ENCODE measurements around the gene CYP20A1.
"Not testable (repeated sequence)": the region's sequence is repeated elsewhere in the genome, so short reads cannot be mapped to it uniquely, and the experiment has no call there.

Gene CYP20A1

DNA sequence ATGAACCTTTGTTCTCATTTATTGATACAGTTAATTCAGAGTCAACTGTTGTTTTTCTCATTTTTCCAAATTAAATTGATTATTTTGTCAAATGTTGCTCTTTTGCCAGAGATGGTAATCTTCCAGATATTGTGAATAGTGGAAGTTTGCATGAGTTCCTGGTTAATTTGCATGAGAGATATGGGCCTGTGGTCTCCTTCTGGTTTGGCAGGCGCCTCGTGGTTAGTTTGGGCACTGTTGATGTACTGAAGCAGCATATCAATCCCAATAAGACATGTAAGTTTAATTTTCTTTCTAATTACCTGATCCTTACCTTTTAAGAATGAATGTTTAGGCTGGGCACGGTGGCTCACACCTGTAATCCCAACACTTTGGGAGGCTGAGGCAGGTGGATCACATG is 7.8 kb downstream of the CYP20A1 start:
- H3K4me3 ChIP-seq (ENCODE audit: low read depth, low read length): no peak overlapping the region
- DNase-seq (ENCODE audit: low read depth): no peak
- no peak for TF ChIP-seq CTCF (IDR thresholded peaks at IDR 0.05; ENCODE audit: insufficient read depth, low read depth, low read length, missing control alignments)

DNA sequence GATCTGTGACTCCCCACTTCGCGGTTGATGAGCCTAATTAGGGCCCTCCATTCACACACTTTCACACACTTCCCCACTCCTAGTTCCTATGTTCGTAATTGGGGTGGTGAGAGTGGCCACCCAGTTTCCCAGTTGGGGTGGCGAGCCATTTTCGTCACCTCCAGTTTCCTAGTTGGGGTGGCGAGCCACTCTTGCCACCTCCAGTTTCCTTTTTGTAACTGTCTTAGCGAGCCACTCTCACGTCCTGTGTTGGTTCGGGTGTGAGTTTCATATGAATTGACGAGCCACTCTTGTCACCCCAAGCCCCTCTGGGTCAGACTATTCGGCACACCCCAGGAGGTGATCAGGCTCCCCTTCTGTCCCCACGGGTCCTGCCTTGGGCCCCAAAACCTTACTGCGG is 14.0 kb downstream of the CYP20A1 start:
- DNase-seq (ENCODE audit: low read depth): no peak
- no peak for TF ChIP-seq CTCF (IDR thresholded peaks at IDR 0.05; ENCODE audit: insufficient read depth, low read depth, low read length, missing control alignments)
- no peak overlapping the region for H3K4me3 ChIP-seq (ENCODE audit: low read depth, low read length)

DNA sequence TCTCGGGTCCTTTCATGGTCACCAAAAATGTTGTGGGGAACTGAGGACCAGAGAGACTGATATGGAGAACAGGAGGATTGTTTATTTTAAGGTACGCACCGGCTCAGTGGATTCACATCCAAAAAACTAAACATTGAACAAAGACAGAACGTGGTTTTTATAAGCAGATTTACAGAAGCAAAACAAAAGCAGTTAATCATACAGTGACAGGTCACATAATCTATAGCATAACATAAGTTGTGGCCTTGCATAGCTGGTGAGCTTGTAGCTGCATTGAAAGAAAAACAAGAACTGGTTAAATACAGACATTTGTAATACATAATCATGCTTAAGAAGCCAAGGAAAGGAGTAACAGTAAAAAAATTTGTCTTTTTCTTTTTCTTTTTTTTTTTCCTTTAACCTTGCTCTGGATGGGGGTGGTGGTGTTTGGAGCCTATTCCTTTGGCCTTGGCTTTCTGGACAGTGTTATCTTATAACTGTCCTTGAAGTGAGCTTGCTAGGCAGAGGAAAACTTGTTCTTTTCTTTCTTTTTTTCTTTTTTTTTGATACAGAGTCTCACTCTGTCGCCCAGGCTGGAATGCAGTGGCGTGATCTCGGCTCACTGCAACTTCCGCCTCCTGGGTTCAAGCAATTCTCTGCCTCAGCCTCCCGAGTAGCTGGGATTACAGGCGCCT is 14.7 kb downstream of the CYP20A1 start:
- H3K4me3 ChIP-seq (ENCODE audit: low read depth, low read length): not testable (repeated sequence)

GRCh38 chr2:203261326-203262159 is 22.7 kb downstream of the CYP20A1 start:
- TF ChIP-seq CTCF (IDR thresholded peaks at IDR 0.05; ENCODE audit: insufficient read depth, low read depth, low read length, missing control alignments): no peak
- no peak for DNase-seq (ENCODE audit: low read depth)

More for the DNA sequence above, 14.7 kb downstream of the CYP20A1 start:
- not testable (repeated sequence) for DNase-seq (ENCODE audit: low read depth)

GRCh38 chr2:203279288-203279687 is 40.5 kb downstream of the CYP20A1 start:
- no peak for DNase-seq (ENCODE audit: low read depth)
- TF ChIP-seq CTCF (IDR thresholded peaks at IDR 0.05; ENCODE audit: insufficient read depth, low read depth, low read length, missing control alignments): no peak

More at GRCh38 chr2:203261326-203262159, 22.7 kb downstream of the CYP20A1 start:
- no peak overlapping the region for H3K4me3 ChIP-seq (ENCODE audit: low read depth, low read length)

GRCh38 chr2:203280428-203281064 is 41.7 kb downstream of the CYP20A1 start:
- no peak for TF ChIP-seq CTCF (IDR thresholded peaks at IDR 0.05; ENCODE audit: insufficient read depth, low read depth, low read length, missing control alignments)
- H3K4me3 ChIP-seq (ENCODE audit: low read depth, low read length): no peak overlapping the region
- no peak for DNase-seq (ENCODE audit: low read depth)

More at GRCh38 chr2:203279288-203279687, 40.5 kb downstream of the CYP20A1 start:
- H3K4me3 ChIP-seq (ENCODE audit: low read depth, low read length): no peak overlapping the region

DNA sequence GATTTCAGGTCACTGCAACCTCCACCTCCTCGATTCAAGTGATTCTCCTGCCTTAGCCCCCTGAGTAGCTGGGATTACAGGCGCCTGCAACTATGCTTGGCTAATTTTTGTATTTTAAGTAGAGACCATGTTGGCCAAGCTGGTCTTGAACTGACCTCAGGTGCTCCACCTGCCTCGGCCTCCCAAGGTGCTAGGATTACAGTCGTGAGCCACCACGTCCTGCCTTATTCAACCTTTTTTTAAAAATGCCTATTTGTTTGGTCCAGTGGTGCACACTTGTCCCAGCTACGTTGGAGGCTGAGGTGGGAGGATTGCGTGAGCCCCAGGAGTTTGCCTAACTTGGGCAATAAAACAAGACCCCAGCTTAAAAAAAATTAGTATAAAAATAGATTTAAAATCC is 43.3 kb downstream of the CYP20A1 start:
- no peak overlapping the region for H3K4me3 ChIP-seq (ENCODE audit: low read depth, low read length)
- TF ChIP-seq CTCF (IDR thresholded peaks at IDR 0.05; ENCODE audit: insufficient read depth, low read depth, low read length, missing control alignments): no peak
- no peak for DNase-seq (ENCODE audit: low read depth)
